Breast epithelium (tissue), 3 donors: ENCODE data around the gene ALK.

Experiments used
- CTCF ChIP-seq, 3 donors: fragments of 450-650 bp; IDR thresholded peaks; one replicate each; pipeline ENCODE4 v1.5.1; 2016 to 2017; ENCODE audit warnings: antibody characterized with exemption in 3 of 3, mild to moderate bottlenecking in 3 of 3, moderate library complexity in 3 of 3
- POLR2A ChIP-seq: fragments of 450-650 bp; IDR thresholded peaks from one replicate; pipeline ENCODE4 v1.6.1; 2016; ENCODE audit warnings: antibody characterized with exemption, mild to moderate bottlenecking, moderate library complexity

GRCh38 chr2:29954316-29954715, 32.9 kb upstream of the ALK start:
- no peak for TF ChIP-seq CTCF (IDR thresholded peaks at IDR 0.05)
- TF ChIP-seq POLR2A, result no peak
